GM20431 (cell line): ENCODE measurements around the gene RETN.

Experiments used
- in situ Hi-C: fragments of 300-500 bp; cut with MseI, MboI; formaldehyde crosslinking; loops from one replicate; pipeline ENCODE4 v1.15.0; 2020; ENCODE audit warnings: low sequenced_read_pairs; ENCODE audit not compliant: unreplicated experiment

Gene RETN

GRCh38 chr19:7655581-7655980 lies 13.3 kb upstream of the RETN start:
- in situ Hi-C loops, result no loop called here

- in situ Hi-C loops, result no loop called here
Measured at GRCh38 chr19:7657131-7657751, 11.6 kb upstream of the RETN start.

- in situ Hi-C loops, result no loop called here
Measured at GRCh38 chr19:7658219-7658686, 10.6 kb upstream of the RETN start.

GRCh38 chr19:7661744-7662538 lies 6.9 kb upstream of the RETN start:
- in situ Hi-C loops, result no loop called here

- in situ Hi-C loops, result no loop called here
Measured at GRCh38 chr19:7662657-7663056, 6.2 kb upstream of the RETN start.

- in situ Hi-C loops, result no loop called here
Measured at GRCh38 chr19:7663706-7664105, 5.1 kb upstream of the RETN start.

- in situ Hi-C loops, result no loop called here
Measured at GRCh38 chr19:7665076-7665475, 3.8 kb upstream of the RETN start.

GRCh38 chr19:7669641-7670040 lies 792 bp downstream of the RETN start:
- in situ Hi-C loops, result loop anchor here (10.0 kb wide), 1 partner anchor 135 kb away; no protein-coding TSS in a partner anchor

GRCh38 chr19:7670150-7670783 lies 1.4 kb downstream of the RETN start:
- in situ Hi-C loops, result loop anchor here (10.0 kb wide), 1 partner anchor 135 kb away; no protein-coding TSS in a partner anchor

GRCh38 chr19:7670790-7671189 lies 1.9 kb downstream of the RETN start:
- in situ Hi-C loops, result loop anchor here (10.0 kb wide), 1 partner anchor 134 kb away; no protein-coding TSS in a partner anchor

- in situ Hi-C loops, result loop anchor here (10.0 kb wide), 1 partner anchor 132 kb away; no protein-coding TSS in a partner anchor
Measured at GRCh38 chr19:7672522-7672921, 3.7 kb downstream of the RETN start.

GRCh38 chr19:7674010-7675005 lies 5.5 kb downstream of the RETN start:
- in situ Hi-C loops, result loop anchor here (10.0 kb wide), 1 partner anchor 130 kb away; no protein-coding TSS in a partner anchor

- in situ Hi-C loops, result loop anchor here (10.0 kb wide), 1 partner anchor 128 kb away; no protein-coding TSS in a partner anchor
Measured at GRCh38 chr19:7676376-7676775, 7.5 kb downstream of the RETN start.

- in situ Hi-C loops, result loop anchor here (10.0 kb wide), 1 partner anchor 128 kb away; no protein-coding TSS in a partner anchor
Measured at GRCh38 chr19:7676854-7677253, 8.0 kb downstream of the RETN start, which contains the start of gene MCEMP1. MCEMP1 (plus strand) TSS chr19:7677090; CDS start chr19:7677121, 31 bp downstream.

- in situ Hi-C loops, result loop anchor here (10.0 kb wide), 1 partner anchor 127 kb away; no protein-coding TSS in a partner anchor
Measured at GRCh38 chr19:7677669-7678311, 8.9 kb downstream of the RETN start.

GRCh38 chr19:7678971-7679751 lies 10.3 kb downstream of the RETN start:
- in situ Hi-C loops, result loop anchor here (10.0 kb wide), 1 partner anchor 126 kb away; no protein-coding TSS in a partner anchor

GRCh38 chr19:7679771-7680605 lies 11.1 kb downstream of the RETN start:
- in situ Hi-C loops, result loop anchor here (10.0 kb wide), 1 partner anchor 125 kb away; no protein-coding TSS in a partner anchor
